Neural cell (in vitro differentiated cells): ENCODE measurements around the gene SH3GL3. TPM values are rescaled to one million over a fixed set of nuclear protein-coding genes. Genes with fewer than 3 reads are reported as not detected.

Experiments used
- H2AFZ ChIP-seq: fragments of 200-600, 300-800 bp; sonication (generic), shearing (Covaris generic); 2 replicates; pipeline ENCODE4 v1.6.0; 2014; ENCODE audit warnings: low read depth, mild to moderate bottlenecking, antibody characterized with exemption, low read length, moderate library complexity
- H3F3A ChIP-seq: fragments of 200-600 bp; shearing (Covaris generic); 2 replicates; pipeline ENCODE4 v1.6.1; 2016; ENCODE audit warnings: mild to moderate bottlenecking, moderate library complexity, mixed read lengths, antibody characterized with exemption, low read length; ENCODE audit not compliant: insufficient read depth, poor library complexity, severe bottlenecking
- H3K27ac ChIP-seq: fragments of 200-600, 300-800 bp; sonication (generic), shearing (Covaris generic); 2 replicates; pipeline ENCODE4 v1.5.1; 2014; ENCODE audit warnings: mild to moderate bottlenecking, low read length, moderate library complexity
- H3K27me3 ChIP-seq: fragments of 300-800, 200-600 bp; sonication (generic), shearing (Covaris generic); 2 replicates; pipeline ENCODE4 v1.6.0; 2014; ENCODE audit warnings: mild to moderate bottlenecking, low read depth, low read length, moderate library complexity; ENCODE audit not compliant: insufficient read depth
- H3K36me3 ChIP-seq: fragments of 300-800, 200-600 bp; sonication (generic), shearing (Covaris generic); 2 replicates; pipeline ENCODE4 v1.5.1; 2014; ENCODE audit warnings: mild to moderate bottlenecking, antibody characterized with exemption, low read length, moderate library complexity; ENCODE audit not compliant: insufficient read depth
- H3K4me2 ChIP-seq: fragments of 300-800, 200-600 bp; sonication (generic), shearing (Covaris generic); 2 replicates; pipeline ENCODE4 v1.6.0; 2014; ENCODE audit warnings: mild to moderate bottlenecking, low read length
- H3K4me3 ChIP-seq: fragments of 300-800, 200-600 bp; sonication (generic), shearing (Covaris generic); 2 replicates; pipeline ENCODE4 v1.5.1; 2014; ENCODE audit warnings: mild to moderate bottlenecking, low read length, moderate library complexity
- H3K79me2 ChIP-seq: fragments of 200-600 bp; shearing (Covaris generic); replicated peaks from 2 replicates; pipeline ENCODE4 v1.6.0; 2014; ENCODE audit warnings: mild to moderate bottlenecking, low read length, moderate library complexity; ENCODE audit not compliant: insufficient read depth
- H3K9ac ChIP-seq: fragments of 300-800, 200-600 bp; sonication (generic), shearing (Covaris generic); 2 replicates; pipeline ENCODE4 v1.6.1; 2016; ENCODE audit warnings: mild to moderate bottlenecking, low read length, mixed read lengths
- H3K9me2 ChIP-seq: fragments of 200-600 bp; shearing (Covaris generic); 2 replicates; pipeline ENCODE4 v1.6.1; 2016; ENCODE audit warnings: mild to moderate bottlenecking, low read length, mixed read lengths; ENCODE audit not compliant: insufficient read depth
- H3K9me3 ChIP-seq: fragments of 200-600, 300-800 bp; sonication (generic), shearing (Covaris generic); 2 replicates; pipeline ENCODE4 v1.6.1; 2016; ENCODE audit warnings: mild to moderate bottlenecking, mixed run types, low read length, moderate library complexity, mixed read lengths
- H4K20me1 ChIP-seq: fragments of 200-600 bp; shearing (Covaris generic); 2 replicates; pipeline ENCODE4 v1.6.1; 2016; ENCODE audit warnings: mild to moderate bottlenecking, mixed run types; ENCODE audit not compliant: insufficient read depth
- CTCF ChIP-seq: fragments of 450-650 bp; IDR thresholded peaks from 2 replicates; pipeline ENCODE4 v1.5.1; 2014; ENCODE audit warnings: antibody characterized with exemption, mild to moderate bottlenecking, moderate library complexity; ENCODE audit not compliant: poor library complexity, severe bottlenecking
- EP300 ChIP-seq: fragments of 450-650 bp; conservative IDR thresholded peaks from 2 replicates; pipeline ENCODE4 v1.6.1; 2014; ENCODE audit warnings: antibody characterized with exemption, mild to moderate bottlenecking, moderate library complexity; ENCODE audit not compliant: poor library complexity, severe bottlenecking
- EZH2 ChIP-seq: fragments of 200-600, 300-800 bp; shearing (Covaris generic), sonication (generic); IDR thresholded peaks from 2 replicates; pipeline ENCODE4 v1.6.1; 2014; ENCODE audit warnings: antibody characterized with exemption, low read length, borderline replicate concordance, mild to moderate bottlenecking; ENCODE audit not compliant: insufficient read depth, poor library complexity, severe bottlenecking
- MXI1 ChIP-seq: fragments of 450-650 bp; conservative IDR thresholded peaks from 2 replicates; pipeline ENCODE4 v1.6.1; 2014; ENCODE audit warnings: antibody characterized with exemption, mild to moderate bottlenecking; ENCODE audit not compliant: poor library complexity, severe bottlenecking
- POLR2AphosphoS5 ChIP-seq: IDR thresholded peaks from 2 replicates; pipeline ENCODE4 v1.6.1; 2012
- RAD21 ChIP-seq: fragments of 450-650 bp; conservative IDR thresholded peaks from 2 replicates; pipeline ENCODE4 v1.6.1; 2014; ENCODE audit warnings: antibody characterized with exemption, mild to moderate bottlenecking, moderate library complexity
- REST ChIP-seq: IDR thresholded peaks from 2 replicates; pipeline ENCODE4 v1.6.1; 2012; ENCODE audit warnings: borderline replicate concordance
- SMC3 ChIP-seq: fragments of 450-650 bp; conservative IDR thresholded peaks from 2 replicates; pipeline ENCODE4 v1.6.1; 2014; ENCODE audit warnings: antibody characterized with exemption, mild to moderate bottlenecking, moderate library complexity; ENCODE audit not compliant: poor library complexity
- TAF1 ChIP-seq: IDR thresholded peaks from 2 replicates; pipeline ENCODE4 v1.6.1; 2012; ENCODE audit warnings: low read depth
- polyA plus RNA-seq: library from polyadenylated mRNA; depleted of rRNA; stranded (reverse); fragments of >200 nt; gene quantifications from 2 replicates; pipeline ENCODE4 v1.2.3, GENCODE V29; 2014

SH3GL3 gene
- polyA plus RNA-seq, 1 donor from 2014 or later: 104 TPM

GRCh38 chr15:83498374-83498773 is 51.2 kb downstream of the SH3GL3 start:
- Histone ChIP-seq H3K4me3 (no peak overlapping the region), H3K9me3 (peaks cover 4% of the 10 kb centered on the region), H3K27ac (no peak overlapping the region)

GRCh38 chr15:83498801-83499200 is 51.7 kb downstream of the SH3GL3 start:
- H3K4me2 ChIP-seq: no peak overlapping the region
- TF ChIP-seq EZH2 (no peak), CTCF (no peak), REST (no peak), SMC3 (no peak), POLR2AphosphoS5 (no peak), RAD21 (no peak)

More at GRCh38 chr15:83498374-83498773, 51.2 kb downstream of the SH3GL3 start:
- Histone ChIP-seq H4K20me1 (no peaks in the 10 kb centered on the region), H3F3A (no peaks in the 10 kb centered on the region), H3K79me2 (no peaks in the 10 kb centered on the region), H3K9ac (no peak overlapping the region), H2AFZ (no peak overlapping the region), H3K4me2 (no peak overlapping the region), H3K27me3 (no peaks in the 10 kb centered on the region), H3K36me3 (no peaks in the 10 kb centered on the region), H3K9me2 (no peaks in the 10 kb centered on the region)
- TF ChIP-seq SMC3 (no peak), EZH2 (no peak), REST (no peak), EP300 (no peak), TAF1 (no peak), POLR2AphosphoS5 (no peak), CTCF (no peak), RAD21 (no peak), MXI1 (no peak)

More at GRCh38 chr15:83498801-83499200, 51.7 kb downstream of the SH3GL3 start:
- Histone ChIP-seq H3K9me2 (no peaks in the 10 kb centered on the region), H4K20me1 (no peaks in the 10 kb centered on the region), H2AFZ (no peak overlapping the region), H3K4me3 (no peak overlapping the region), H3K27ac (no peak overlapping the region), H3K36me3 (no peaks in the 10 kb centered on the region), H3F3A (no peaks in the 10 kb centered on the region), H3K9ac (no peak overlapping the region), H3K27me3 (no peaks in the 10 kb centered on the region), H3K79me2 (no peaks in the 10 kb centered on the region), H3K9me3 (peaks cover 4% of the 10 kb centered on the region)
